CD4-positive, alpha-beta T cell treated with Interleukin-2 at 100 ng/mL for 4 hours (primary cell): ENCODE data around the gene C16orf95.
A peak's percentile ranks its signal among the peaks of the same experiment; 100 is the strongest.
"Not testable (repeated sequence)": the region's sequence is repeated elsewhere in the genome, so short reads cannot be mapped to it uniquely, and the experiment has no call there.

Experiments
- DNase-seq: peaks from one replicate; pipeline ENCODE4 v3.0.0-alpha.2; 2020; ENCODE audit warnings: low spot score

The C16orf95 gene

GRCh38 chr16:87316923-87317749 lies at the start of gene C16orf95:
Gene C16orf95 (minus strand): TSS chr16:87317392. CDS start chr16:87317242, 150 bp downstream.
- DNase-seq, result peak; percentile 98

DNA sequence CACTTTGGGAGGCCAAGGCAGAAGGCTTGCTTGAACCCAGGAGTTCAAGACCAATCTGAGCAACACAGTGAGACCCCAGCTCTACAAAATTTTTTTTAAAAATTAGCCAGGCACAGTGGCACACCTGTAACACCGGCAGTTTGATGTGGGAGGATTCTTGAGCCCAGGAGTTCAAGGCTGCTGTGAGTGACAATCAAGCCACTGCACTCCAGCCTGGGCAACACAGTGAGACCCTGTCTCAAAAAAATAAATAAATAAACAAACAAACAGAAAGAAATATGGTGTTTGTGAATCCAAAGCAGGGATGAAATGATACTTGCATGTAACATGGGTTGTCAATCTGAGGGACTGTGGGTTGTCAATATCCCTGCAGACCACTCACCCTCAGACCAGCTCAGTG lies 49.7 kb upstream of the C16orf95 start:
- no peak for DNase-seq

DNA sequence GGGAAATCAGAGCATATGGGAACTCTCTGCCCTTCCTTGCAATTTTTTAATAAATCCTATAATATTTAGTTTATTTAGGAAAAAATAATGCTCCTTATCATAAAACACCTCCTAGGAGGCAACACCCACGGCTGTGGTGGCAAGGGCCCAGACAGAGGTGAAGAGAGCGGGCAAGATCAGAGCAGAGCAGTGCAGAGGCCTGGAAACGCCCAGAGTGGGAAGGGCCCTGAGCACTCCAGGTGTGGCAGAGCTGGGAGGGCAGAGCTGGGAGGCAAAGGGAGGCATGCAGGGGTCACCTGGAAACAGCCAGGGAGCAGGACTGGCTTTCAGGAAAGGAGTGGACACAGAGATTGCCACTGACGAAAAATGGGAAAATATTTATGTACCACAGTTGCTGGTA lies 49.1 kb upstream of the C16orf95 start:
- no peak for DNase-seq

DNA sequence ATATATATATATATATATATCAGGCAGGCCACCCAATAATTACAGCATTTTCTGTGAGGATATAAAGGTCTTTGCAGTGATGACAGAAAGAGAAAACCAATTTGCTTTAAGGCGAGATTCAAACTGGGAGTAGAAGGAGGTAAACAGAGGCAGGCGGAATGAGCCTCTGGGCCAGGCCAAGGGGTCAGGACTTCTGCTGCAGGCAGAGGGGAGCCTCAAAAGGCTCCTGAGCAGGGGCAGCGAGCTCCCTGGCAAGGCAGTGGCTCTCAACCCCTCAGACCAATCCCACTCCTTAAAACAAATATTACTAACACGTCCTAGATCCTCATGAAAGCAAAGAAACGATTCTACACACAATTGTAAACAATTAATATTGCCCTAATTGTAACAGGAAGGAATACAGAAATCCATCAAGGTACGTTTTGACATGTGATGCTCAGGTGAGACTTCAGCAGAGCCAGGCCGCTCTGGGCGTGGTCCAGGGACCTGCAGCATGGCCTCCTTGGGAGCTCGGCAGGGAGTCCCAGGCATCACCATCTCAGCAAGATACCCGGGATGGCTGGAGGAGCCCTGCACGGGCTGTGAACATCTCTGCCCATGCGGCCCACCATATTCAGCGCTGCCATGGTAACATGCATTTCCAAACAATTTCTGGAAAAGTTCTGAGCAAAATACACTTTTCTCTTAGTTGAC lies 48.0 kb upstream of the C16orf95 start:
- no peak for DNase-seq

DNA sequence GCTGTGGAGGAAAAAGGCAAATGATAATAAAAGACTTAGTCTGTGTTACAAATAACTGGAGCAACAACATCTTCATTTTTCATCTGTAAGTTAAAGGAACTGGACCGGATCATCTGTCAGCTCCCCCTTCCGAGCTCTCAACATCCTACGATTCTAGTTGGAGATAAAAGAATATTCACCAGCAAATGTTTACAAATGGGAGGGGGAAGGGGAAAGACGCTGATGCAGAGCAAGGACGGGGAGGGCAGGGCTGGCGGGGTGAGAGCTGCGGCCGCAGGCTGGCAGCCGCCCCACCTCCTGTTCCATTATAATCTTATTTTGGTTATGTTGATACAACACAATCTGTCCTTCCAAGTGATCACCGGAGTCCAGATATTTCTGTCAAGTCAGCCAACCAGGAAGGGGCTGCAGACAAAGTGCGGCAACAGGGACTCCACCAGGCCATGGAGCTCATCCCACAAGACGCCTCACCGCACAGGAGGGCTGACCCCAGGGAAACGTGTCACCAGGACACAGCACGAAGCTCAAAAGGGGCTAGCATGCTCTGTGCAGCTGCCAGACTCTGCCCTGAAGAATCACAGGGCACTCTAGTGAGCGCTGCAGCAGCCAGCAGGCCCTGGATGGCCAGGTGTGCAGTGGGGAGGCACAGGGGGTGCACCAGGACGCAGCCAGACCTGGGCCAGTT lies 46.7 kb upstream of the C16orf95 start:
- no peak for DNase-seq

DNA sequence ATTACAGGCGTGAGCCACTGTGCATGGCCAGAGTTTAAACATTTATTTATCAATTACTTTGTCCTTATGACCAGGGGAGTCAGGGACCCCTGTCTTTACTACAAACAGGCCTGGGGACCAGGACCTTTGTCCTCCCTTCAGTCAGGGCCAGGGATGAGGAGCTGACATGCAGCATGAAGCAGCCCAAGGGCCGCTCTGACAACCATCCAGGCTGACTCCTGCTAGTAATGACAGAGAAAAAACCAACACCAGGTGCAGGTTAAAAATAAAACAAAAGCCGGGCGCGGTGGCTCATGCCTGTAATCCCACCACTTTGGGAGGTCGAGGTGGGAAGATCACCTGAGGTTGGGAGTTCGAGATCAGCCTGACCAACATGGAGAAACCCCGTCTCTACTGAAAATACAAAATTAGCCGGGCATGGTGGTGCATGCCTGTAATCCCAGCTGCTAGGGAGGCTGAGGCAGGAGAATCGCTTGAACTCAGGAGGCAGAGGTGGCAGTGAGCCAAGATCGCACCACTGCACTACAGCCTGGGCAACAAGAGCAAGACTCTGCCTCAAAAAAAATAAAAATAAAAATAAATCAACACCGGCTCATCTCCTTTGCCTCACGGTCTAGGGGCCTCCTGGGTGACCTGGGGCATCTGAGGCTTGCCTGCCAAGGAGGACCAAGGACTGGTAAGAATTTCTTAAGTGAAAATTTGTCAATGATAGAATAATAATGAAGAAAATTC lies 45.8 kb upstream of the C16orf95 start:
- not testable (repeated sequence) for DNase-seq

- no peak for DNase-seq
These were observed 44.9 kb upstream of the C16orf95 start for GRCh38 chr16:87361916-87362619.

GRCh38 chr16:87360862-87361610 lies 43.8 kb upstream of the C16orf95 start:
- no peak for DNase-seq

- DNase-seq, result no peak
These were observed 41.9 kb upstream of the C16orf95 start for GRCh38 chr16:87359121-87359520.

DNA sequence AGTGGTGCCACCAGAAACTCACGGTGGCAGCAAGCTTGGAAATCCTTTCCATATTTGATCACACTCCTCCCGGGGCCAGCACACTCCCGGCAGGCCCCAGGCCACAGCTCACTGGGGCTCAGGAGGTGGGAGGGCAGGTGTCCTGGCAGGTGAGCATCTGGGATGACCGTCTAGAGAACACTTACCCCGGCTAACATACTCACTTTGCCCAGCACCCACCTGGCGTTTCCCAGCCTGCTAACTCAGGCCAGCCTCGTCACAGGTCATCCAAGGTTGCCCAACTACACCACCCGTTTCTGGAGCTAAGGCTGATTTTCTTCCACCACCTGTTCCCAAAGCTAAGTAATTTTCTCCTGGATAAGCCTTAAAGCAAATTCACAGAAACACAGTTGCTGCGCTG lies 41.5 kb upstream of the C16orf95 start:
- no peak for DNase-seq

GRCh38 chr16:87358250-87358649 lies 41.1 kb upstream of the C16orf95 start:
- DNase-seq, result no peak

- DNase-seq, result no peak
These were observed 39.3 kb upstream of the C16orf95 start for GRCh38 chr16:87356491-87356853.

DNA sequence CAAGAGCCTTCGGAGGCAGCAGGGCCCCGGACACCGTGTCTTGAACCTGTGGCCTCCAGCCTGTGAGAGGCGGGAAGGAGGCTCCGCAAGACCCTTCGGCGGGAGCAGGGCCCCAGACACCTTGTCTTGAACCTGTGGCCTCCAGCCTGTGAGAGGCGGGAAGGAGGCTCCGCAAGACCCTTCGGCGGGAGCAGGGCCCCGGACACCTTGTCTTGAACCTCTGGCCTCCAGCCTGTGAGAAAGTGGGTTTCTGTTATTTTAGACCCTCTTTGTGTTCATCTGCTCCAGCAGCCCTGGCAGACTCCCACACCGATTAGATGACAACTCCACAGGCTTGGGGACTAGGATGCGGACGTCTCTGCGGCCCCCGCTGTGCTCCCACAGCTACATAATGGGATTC lies 36.4 kb upstream of the C16orf95 start:
- DNase-seq, result no peak

DNA sequence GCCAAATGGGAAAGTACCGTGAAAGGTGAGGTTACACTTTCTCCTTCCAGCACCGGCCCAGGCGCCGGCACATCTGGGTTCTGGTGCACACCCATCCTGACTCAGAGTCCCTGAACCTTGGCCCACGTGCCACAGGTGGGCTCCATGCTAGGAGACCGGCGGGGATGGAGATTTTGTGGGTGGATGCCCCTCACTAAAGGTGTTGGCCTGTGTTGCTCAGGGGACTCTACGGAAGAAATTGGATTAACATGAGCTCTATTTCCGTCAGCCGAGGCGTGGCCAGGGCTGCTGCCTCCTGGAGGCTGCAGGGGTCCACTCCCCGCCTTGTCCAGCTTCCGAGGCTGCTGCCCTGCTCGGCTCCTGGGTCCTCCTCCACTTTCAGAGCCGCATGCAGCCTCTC lies 35.6 kb upstream of the C16orf95 start:
- no peak for DNase-seq

- no peak for DNase-seq
These were observed 34.1 kb upstream of the C16orf95 start for GRCh38 chr16:87351320-87351698.

- DNase-seq, result no peak
These were observed 33.6 kb upstream of the C16orf95 start for GRCh38 chr16:87350681-87351319.

GRCh38 chr16:87350031-87350430 lies 32.8 kb upstream of the C16orf95 start:
- DNase-seq, result no peak

- no peak for DNase-seq
These were observed 31.5 kb upstream of the C16orf95 start for GRCh38 chr16:87348616-87349157.

- DNase-seq, result no peak
These were observed 30.9 kb upstream of the C16orf95 start for GRCh38 chr16:87347932-87348615.
